H1 (cell line): ENCODE data around the gene CAST. TPM values are rescaled to one million over a fixed set of nuclear protein-coding genes. Genes with fewer than 3 reads are reported as not detected.

Source experiments
- CTCF ChIA-PET: fragments of 300-600 bp; sonication (Branson Sonifier 250); formaldehyde crosslinking; loops from one replicate; lab custom pipeline; 2021; ENCODE audit not compliant: partially characterized antibody; lab: Charles Lee
- POLR2A ChIA-PET: fragments of 300-600 bp; sonication (Branson Sonifier 250); formaldehyde crosslinking; loops from one replicate; lab custom pipeline; 2021; ENCODE audit warnings: inconsistent platforms; ENCODE audit not compliant: partially characterized antibody; lab: Charles Lee
- DNase-seq, 2 experiments: peaks; one replicate each; pipeline versions ENCODE4 v3.0.0 to v3.0.0-alpha.2; 2010 to 2022; ENCODE audit warnings: low spot score in 2 of 2, low read depth in 1 of 2, mixed read lengths in 1 of 2
- FAIRE-seq: peaks from 2 replicates; lab custom pipeline; 2011; peaks lifted over from hg19 to GRCh38; lab: Jason Lieb, UNC
- H2AFZ ChIP-seq: 2 replicates; pipeline ENCODE4 v1.8.1; 2012; ENCODE audit warnings: low read length, inconsistent platforms
- H2AK5ac ChIP-seq: 2 replicates; pipeline ENCODE4 v1.6.1; 2013; ENCODE audit warnings: low read depth, low read length
- H2BK120ac ChIP-seq: replicated peaks from 2 replicates; pipeline ENCODE3; 2013; ENCODE audit warnings: low read depth, low read length, inconsistent platforms
- H2BK12ac ChIP-seq: 2 replicates; pipeline ENCODE4 v1.6.1; 2013; ENCODE audit warnings: low read depth, low read length
- H2BK15ac ChIP-seq: 2 replicates; pipeline ENCODE4 v1.6.1; 2013; ENCODE audit warnings: low read length
- H2BK20ac ChIP-seq: 2 replicates; pipeline ENCODE4 v1.6.1; 2013; ENCODE audit warnings: low read length
- H2BK5ac ChIP-seq: 2 replicates; pipeline ENCODE4 v1.6.1; 2013; ENCODE audit warnings: low read depth, low read length
- H3K14ac ChIP-seq: 2 replicates; pipeline ENCODE4 v1.6.1; 2013; ENCODE audit warnings: inconsistent platforms; ENCODE audit not compliant: insufficient read length
- H3K18ac ChIP-seq: 2 replicates; pipeline ENCODE4 v1.6.1; 2013; ENCODE audit warnings: low read length; ENCODE audit errors: extremely low read depth
- H3K23ac ChIP-seq: 2 replicates; pipeline ENCODE4 v1.6.1; 2013; ENCODE audit warnings: inconsistent platforms; ENCODE audit not compliant: insufficient read length
- H3K23me2 ChIP-seq: 2 replicates; pipeline ENCODE4 v1.6.1; 2013; ENCODE audit warnings: low read depth, low read length
- H3K27ac ChIP-seq: 2 replicates; pipeline ENCODE4 v1.6.1; 2011; ENCODE audit warnings: low read depth, low read length, inconsistent platforms
- H3K27me3 ChIP-seq, 4 experiments: replicated peaks in 1 of 4; 1 replicate in 1 of 4; 2 replicates in 3 of 4; pipeline versions ENCODE4 v1.6.1 to v1.8.1; 2011 to 2013; ENCODE audit warnings: low read length in 3 of 4, mild to moderate bottlenecking in 3 of 4, inconsistent platforms in 2 of 4, mixed read lengths in 2 of 4, moderate library complexity in 1 of 4; ENCODE audit not compliant: control insufficient read depth in 3 of 4, insufficient read depth in 3 of 4; ENCODE audit errors: extremely low read depth in 1 of 4
- H3K36me3 ChIP-seq, 4 experiments: 2 replicates each; pipeline versions ENCODE4 v1.6.1 to v1.8.1; 2011 to 2013; ENCODE audit warnings: mild to moderate bottlenecking in 4 of 4, low read length in 3 of 4, moderate library complexity in 2 of 4, control low read depth in 1 of 4, inconsistent platforms in 1 of 4; ENCODE audit not compliant: insufficient read depth in 4 of 4, control insufficient read depth in 2 of 4
- H3K4ac ChIP-seq: replicated peaks from 2 replicates; pipeline ENCODE3; 2013; ENCODE audit warnings: low read length, low read depth, mixed read lengths, inconsistent platforms; ENCODE audit not compliant: insufficient read length
- H3K4me1 ChIP-seq, 4 experiments: replicated peaks in 1 of 4; 1 replicate in 1 of 4; 2 replicates in 3 of 4; pipeline versions ENCODE4 v1.6.1 to v1.8.1; 2011 to 2013; ENCODE audit warnings: low read length in 3 of 4, inconsistent platforms in 2 of 4, mixed read lengths in 1 of 4; ENCODE audit not compliant: insufficient read depth in 4 of 4, control insufficient read depth in 3 of 4
- H3K4me2 ChIP-seq, 2 experiments: 2 replicates each; pipeline versions ENCODE4 v1.6.1 to v1.8.1; 2011 to 2013; ENCODE audit warnings: low read depth in 2 of 2, low read length in 2 of 2, control low read depth in 1 of 2, inconsistent platforms in 1 of 2, mild to moderate bottlenecking in 1 of 2; ENCODE audit not compliant: insufficient read depth in 1 of 2
- H3K4me3 ChIP-seq, 4 experiments: fragments of 200-600, 300-600 bp in 1 of 4; sonication (generic), shearing (Covaris generic), sonication (Bioruptor Twin) in 1 of 4; 2 replicates each; pipeline versions ENCODE4 v1.5.1 to v1.8.1; 2011 to 2016; ENCODE audit warnings: low read length in 4 of 4, low read depth in 3 of 4, control low read depth in 2 of 4, inconsistent platforms in 2 of 4, mild to moderate bottlenecking in 2 of 4, mixed read lengths in 1 of 4, moderate library complexity in 1 of 4; ENCODE audit not compliant: insufficient read depth in 2 of 4; ENCODE audit errors: extremely low read depth in 1 of 4
- H3K56ac ChIP-seq: replicated peaks from 2 replicates; pipeline ENCODE3; 2013; ENCODE audit warnings: low read depth, mild to moderate bottlenecking, mixed read lengths, low read length, inconsistent platforms; ENCODE audit not compliant: insufficient read length
- H3K79me1 ChIP-seq: 2 replicates; pipeline ENCODE4 v1.6.1; 2013; ENCODE audit warnings: low read depth, low read length, control low read depth
- H3K79me2 ChIP-seq, 2 experiments: 2 replicates each; pipeline versions ENCODE4 v1.6.1 to v1.8.1; 2012 to 2013; ENCODE audit warnings: low read length in 2 of 2, mild to moderate bottlenecking in 2 of 2, inconsistent platforms in 1 of 2; ENCODE audit not compliant: insufficient read depth in 2 of 2, control insufficient read depth in 1 of 2
- H3K9ac ChIP-seq, 4 experiments: replicated peaks in 1 of 4; 1 replicate in 1 of 4; 2 replicates in 3 of 4; pipeline versions ENCODE4 v1.6.1 to v1.8.1; 2011 to 2013; ENCODE audit warnings: low read depth in 3 of 4, low read length in 3 of 4, control low read depth in 2 of 4, mild to moderate bottlenecking in 2 of 4, moderate library complexity in 2 of 4, inconsistent platforms in 1 of 4; ENCODE audit errors: extremely low read depth in 1 of 4
- H3K9me3 ChIP-seq, 2 experiments: 2 replicates each; pipeline versions ENCODE4 v1.6.1 to v1.8.1; 2012 to 2013; ENCODE audit warnings: mild to moderate bottlenecking in 2 of 2, moderate library complexity in 2 of 2, control low read depth in 1 of 2, inconsistent platforms in 1 of 2, low read depth in 1 of 2, low read length in 1 of 2, mixed read lengths in 1 of 2; ENCODE audit not compliant: insufficient read depth in 2 of 2
- H4K20me1 ChIP-seq, 2 experiments: replicated peaks in 1 of 2; 2 replicates each; pipeline versions ENCODE3 to v1.8.1; 2011 to 2013; ENCODE audit warnings: inconsistent platforms in 2 of 2, low read length in 2 of 2, mild to moderate bottlenecking in 1 of 2; ENCODE audit not compliant: insufficient read depth in 2 of 2, control insufficient read depth in 1 of 2
- H4K5ac ChIP-seq: 2 replicates; pipeline ENCODE4 v1.6.1; 2013; ENCODE audit warnings: low read length, low read depth, mixed read lengths, inconsistent platforms; ENCODE audit not compliant: insufficient read length
- H4K8ac ChIP-seq: 2 replicates; pipeline ENCODE4 v1.8.0; 2013; ENCODE audit warnings: mild to moderate bottlenecking, moderate library complexity, low read length, inconsistent platforms; ENCODE audit not compliant: insufficient read depth; ENCODE audit errors: extremely low read depth
- H4K91ac ChIP-seq: replicated peaks from 2 replicates; pipeline ENCODE3; 2013; ENCODE audit warnings: low read length, mixed read lengths, inconsistent platforms; ENCODE audit not compliant: insufficient read length
- CREB1 ChIP-seq: IDR thresholded peaks from 2 replicates; pipeline ENCODE4 v1.6.1; 2012; ENCODE audit warnings: inconsistent platforms
- EGR1 ChIP-seq: IDR thresholded peaks from 2 replicates; pipeline ENCODE4 v1.6.1; 2011; ENCODE audit warnings: low read depth, low read length, borderline replicate concordance
- EZH2 ChIP-seq: fragments of 200-600 bp; sonication (generic); IDR thresholded peaks from 2 replicates; pipeline ENCODE4 v1.7.1; 2012; ENCODE audit warnings: low read depth, mild to moderate bottlenecking, moderate library complexity, low read length, inconsistent platforms; ENCODE audit not compliant: severe bottlenecking
- GTF2F1 ChIP-seq: IDR thresholded peaks from 2 replicates; pipeline ENCODE4 v1.6.1; 2012; ENCODE audit warnings: low read depth, low read length, improper control_type of control experiment, borderline replicate concordance
- KDM5A ChIP-seq: fragments of 200-600 bp; IDR thresholded peaks from 2 replicates; pipeline ENCODE4 v1.7.1; 2012; ENCODE audit warnings: mild to moderate bottlenecking, low read length, inconsistent platforms, mixed read lengths
- RFX5 ChIP-seq: IDR thresholded peaks from 2 replicates; pipeline ENCODE4 v1.6.1; 2011; ENCODE audit warnings: low read depth, low read length, improper control_type of control experiment, borderline replicate concordance
- RNF2 ChIP-seq: fragments of 200-900, 300-1000 bp; sonication (generic); IDR thresholded peaks from 2 replicates; pipeline ENCODE4 v1.7.1; 2016; ENCODE audit warnings: borderline replicate concordance, low read depth, mild to moderate bottlenecking, antibody characterized with exemption, low read length; ENCODE audit not compliant: poor library complexity, severe bottlenecking; ENCODE audit errors: missing control alignments
- RXRA ChIP-seq: IDR thresholded peaks from 2 replicates; pipeline ENCODE4 v1.6.1; 2011; ENCODE audit warnings: low read depth, mild to moderate bottlenecking, low read length, moderate library complexity; ENCODE audit not compliant: insufficient read depth
- TCF12 ChIP-seq: IDR thresholded peaks from 2 replicates; pipeline ENCODE4 v1.6.1; 2011; ENCODE audit warnings: low read depth, mild to moderate bottlenecking, low read length
- TEAD4 ChIP-seq: IDR thresholded peaks from 2 replicates; pipeline ENCODE4 v1.6.1; 2012; ENCODE audit warnings: low read depth, low read length, inconsistent platforms, mixed read lengths
- USF2 ChIP-seq: IDR thresholded peaks from 2 replicates; pipeline ENCODE4 v1.6.1; 2011; ENCODE audit warnings: low read length, improper control_type of control experiment
- WGBS, 2 experiments: shearing (Covaris generic) in 1 of 2; methylation state at CpG; one replicate each; pipeline versions ENCODE4 v1.1.6 to v1.1.7; 2013 to 2015; ENCODE audit warnings: low lambda C conversion rate in 2 of 2, mixed read lengths in 2 of 2, inconsistent platforms in 1 of 2, low coverage in 1 of 2, missing lambda C conversion rate in 1 of 2; ENCODE audit not compliant: insufficient replicate concordance in 2 of 2, insufficient coverage in 1 of 2, insufficient read length in 1 of 2; ENCODE audit errors: extremely low coverage in 1 of 2, missing lambda C conversion rate in 1 of 2; 5-methylcytosine and 5-hydroxymethylcytosine counted together
- polyA plus RNA-seq, 7 experiments: library from polyadenylated mRNA; depleted of rRNA in 3 of 7; stranded (reverse) in 5 of 7; unstranded in 2 of 7; fragments of >200 nt in 5 of 7; fragments of 200-250 nt in 2 of 7; gene quantifications; 1 replicate in 5 of 7; 2 replicates in 1 of 7; 4 replicates in 1 of 7; pipeline versions ENCODE4 v1.2.1 to v1.2.3, GENCODE V29; 2011 to 2013; ENCODE audit warnings: missing spikeins in 2 of 7, mixed read lengths in 2 of 7
- total RNA-seq: library from RNA; stranded (reverse); fragmentation: NEBNext Ultra II Directional; extraction: Animal tissue kit (Norgen Biotek cat#: 25700); gene quantifications from 2 replicates; pipeline ENCODE4 v1.2.1, GENCODE V29; 2021

The CAST gene
- total and polyA plus RNA-seq, 2 of the 8 experiments (the other 6 are each of a cell fraction or from before 2014, with no cell fraction given): 9.0 to 48.2 TPM

- Histone ChIP-seq H2BK15ac (no peak overlapping the region), H3K23ac (no peak overlapping the region), H3K23me2 (no peaks in the 10 kb centered on the region), H3K79me2 (no peaks in the 10 kb centered on the region), H3K4ac (no peak overlapping the region), H4K20me1 (no peaks in the 10 kb centered on the region), H3K9me3 (no peaks in the 10 kb centered on the region), H3K4me3 (no peak overlapping the region), H2BK5ac (no peak overlapping the region), H2BK120ac (no peak overlapping the region), H3K79me1 (no peaks in the 10 kb centered on the region; the same call in 1 of the 2 replicates), H4K91ac (no peak overlapping the region), H4K8ac (no peak overlapping the region), H3K56ac (no peak overlapping the region), H3K18ac (no peak overlapping the region), H3K4me1 (0 out of 7 replicates have a peak, but pooled peaks cover 0 to 4% (median 0%) of the 10 kb centered on the region in 4 experiments), H3K9ac (no peak overlapping the region), H3K36me3 (no peaks in the 10 kb centered on the region), H3K4me2 (no peak overlapping the region), H2AK5ac (no peak overlapping the region), H2AFZ (no peak overlapping the region), H2BK12ac (no peak overlapping the region; the same call in 1 of the 2 replicates), H3K27ac (no peak overlapping the region), H3K14ac (no peak overlapping the region), H2BK20ac (no peak overlapping the region), H3K27me3 (no peaks in the 10 kb centered on the region), H4K5ac (no peak overlapping the region)
- POLR2A ChIA-PET: no interaction called here
- FAIRE-seq (no peak), DNase-seq (no peak)
- TF ChIP-seq KDM5A: no peak
- TF ChIP-seq RNF2: no peak
- TF ChIP-seq TCF12: no peak
- TF ChIP-seq EGR1: no peak
- TF ChIP-seq CREB1: no peak
- TF ChIP-seq RXRA: no peak
- TF ChIP-seq USF2: no peak
- TF ChIP-seq GTF2F1: no peak
- no peak for TF ChIP-seq TEAD4
- TF ChIP-seq RFX5: no peak
- TF ChIP-seq EZH2: no peak
- CTCF ChIA-PET: interaction anchor here (0.9 to 1.9 kb wide), 3 partner anchors 12 to 102 kb away, joined by 3 to 7 read pairs (median 3); no protein-coding TSS in a partner anchor
- WGBS, 2 experiments: 88% methylated on average over 5 of the region's 5 CpGs; no CpG with 5 or more reads in 1 of the 2 experiments
These were observed 53.8 kb downstream of the CAST start for GRCh38 chr5:96716007-96716406.
